ENCODE measurements around the gene BBLN.
"Not testable (repeated sequence)": the region's sequence is repeated elsewhere in the genome, so short reads cannot be mapped to it uniquely, and the experiment has no call there.

Gene BBLN, protein sequence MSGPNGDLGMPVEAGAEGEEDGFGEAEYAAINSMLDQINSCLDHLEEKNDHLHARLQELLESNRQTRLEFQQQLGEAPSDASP

DNA sequence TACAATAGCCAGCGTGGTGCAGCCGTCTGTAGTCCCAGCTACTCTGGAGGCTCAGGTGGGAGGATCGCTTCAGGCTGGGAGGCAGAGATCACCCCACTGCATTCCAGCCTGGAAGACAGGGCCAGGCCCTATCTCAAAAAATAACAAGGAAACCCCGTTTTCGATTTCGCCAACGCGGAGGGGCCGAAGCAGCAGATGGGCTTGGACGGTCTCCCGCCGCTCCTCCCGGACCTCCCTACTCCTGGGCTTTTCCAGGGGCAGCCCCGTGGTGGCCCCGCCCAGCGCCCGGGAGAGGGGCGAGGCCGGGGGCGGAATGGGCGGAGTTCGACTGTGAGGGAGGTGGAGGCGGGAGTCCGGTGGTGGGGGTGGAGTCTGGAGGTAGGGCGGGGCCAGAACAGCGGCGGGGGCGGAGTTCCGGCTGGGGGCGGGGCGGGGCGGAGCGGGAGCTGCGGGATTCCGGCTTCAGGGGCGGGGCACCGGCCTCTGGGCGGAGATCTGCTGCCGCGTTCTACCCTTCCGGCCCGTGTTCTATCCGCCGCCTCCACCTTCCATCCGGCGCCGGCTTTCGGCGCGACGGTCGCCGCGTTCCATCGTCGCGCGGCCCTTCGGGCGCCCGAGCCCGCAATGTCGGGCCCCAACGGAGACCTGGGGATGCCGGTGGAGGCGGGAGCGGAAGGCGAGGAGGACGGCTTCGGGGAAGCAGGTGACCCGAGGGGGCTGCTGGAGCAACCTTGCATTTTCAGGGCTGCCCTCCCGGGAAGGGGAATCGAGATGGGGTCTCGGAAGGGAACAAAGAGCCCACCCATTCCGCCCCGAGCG lies at the start of gene BBLN:
TSS of gene BBLN (plus strand) at position 482 of the 819 bp plus-strand sequence. CDS start at position 625, 143 bp downstream.
- peak; percentile 89 for DNase-seq (ENCODE audit: low read depth)

GRCh38 chr9:128111726-128112125 lies 48.3 kb upstream of the BBLN start:
- not testable (repeated sequence) for DNase-seq (ENCODE audit: low read depth)

DNA sequence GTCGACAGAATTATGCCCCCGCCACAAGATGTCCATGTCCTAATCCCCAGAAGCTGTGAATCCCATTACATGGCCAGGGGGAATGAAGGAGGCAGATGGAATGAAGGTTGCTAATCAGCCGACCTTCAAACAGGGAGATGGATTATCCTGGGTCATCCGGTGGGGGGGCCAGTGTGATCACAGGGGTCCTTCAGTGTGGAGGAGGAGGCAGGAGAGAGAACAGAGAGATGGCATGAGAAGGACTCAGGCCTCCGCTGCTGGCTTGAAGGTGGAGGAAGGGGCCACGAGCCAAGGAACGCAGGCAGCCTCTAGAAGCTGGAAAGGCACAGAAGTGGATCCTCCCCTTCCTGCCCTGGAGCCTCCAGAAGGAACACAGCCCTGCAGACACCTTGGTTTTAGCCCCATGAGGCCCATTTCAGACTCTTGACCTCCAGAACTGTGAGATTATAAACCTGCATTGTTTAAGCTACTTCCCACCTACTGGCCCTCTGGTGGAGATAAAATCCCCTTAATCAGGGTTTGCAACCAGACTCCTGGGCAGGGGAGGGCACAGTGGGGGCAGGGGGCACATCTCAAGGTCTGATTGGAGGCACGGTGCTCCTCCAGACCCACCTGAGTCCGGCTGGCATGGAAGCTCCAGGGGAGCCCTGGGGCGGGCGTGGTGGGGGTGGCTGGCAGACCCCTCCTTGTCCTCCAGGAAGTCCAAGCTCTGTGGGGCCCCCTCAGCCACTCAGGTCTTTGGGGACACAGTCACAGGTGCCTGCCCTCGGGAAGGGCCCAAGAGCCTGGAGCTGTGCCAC lies 46.3 kb upstream of the BBLN start:
- DNase-seq (ENCODE audit: low read depth): no peak

DNA sequence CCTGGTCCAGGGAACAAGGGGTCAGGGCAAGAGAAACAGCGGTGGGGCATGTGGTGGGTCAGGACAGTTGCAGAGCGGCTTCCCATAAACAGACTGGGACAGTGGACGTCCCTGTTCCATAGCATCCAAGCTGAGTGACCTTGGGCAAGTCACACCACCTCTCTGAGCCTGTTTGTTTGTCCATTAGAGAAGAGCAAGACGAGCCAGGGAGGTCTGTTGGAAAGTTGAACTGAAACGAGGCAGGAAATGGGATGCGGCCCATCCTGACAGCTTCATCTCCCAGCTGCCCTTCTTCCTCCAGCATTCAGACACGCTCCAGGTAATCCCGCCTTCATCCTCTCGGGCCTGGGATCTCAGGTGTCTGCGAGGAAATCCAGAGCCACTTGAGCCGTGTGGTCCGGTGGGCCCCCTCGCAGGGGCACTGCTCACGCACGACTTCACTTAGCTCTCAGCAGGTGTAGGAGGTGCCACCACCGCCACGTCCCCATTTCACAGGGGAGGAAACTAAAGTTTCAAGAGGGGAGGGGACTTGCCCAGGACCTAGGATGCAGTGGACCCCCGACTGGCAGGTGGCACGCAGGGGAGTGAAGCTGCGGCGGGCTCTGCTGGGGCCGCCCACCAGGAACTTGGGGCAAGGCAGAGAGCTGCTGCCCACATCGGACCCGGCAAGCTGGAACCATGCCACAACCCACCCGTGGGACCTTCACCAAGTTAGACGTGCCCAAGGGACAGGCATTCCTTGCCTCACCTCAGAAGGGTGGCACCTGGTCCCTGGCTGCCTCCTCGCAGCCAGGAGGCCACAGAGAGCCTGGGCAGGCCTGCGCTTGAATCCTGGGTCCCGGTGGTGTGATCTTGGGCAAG lies 45.5 kb upstream of the BBLN start:
- no peak for DNase-seq (ENCODE audit: low read depth)

DNA sequence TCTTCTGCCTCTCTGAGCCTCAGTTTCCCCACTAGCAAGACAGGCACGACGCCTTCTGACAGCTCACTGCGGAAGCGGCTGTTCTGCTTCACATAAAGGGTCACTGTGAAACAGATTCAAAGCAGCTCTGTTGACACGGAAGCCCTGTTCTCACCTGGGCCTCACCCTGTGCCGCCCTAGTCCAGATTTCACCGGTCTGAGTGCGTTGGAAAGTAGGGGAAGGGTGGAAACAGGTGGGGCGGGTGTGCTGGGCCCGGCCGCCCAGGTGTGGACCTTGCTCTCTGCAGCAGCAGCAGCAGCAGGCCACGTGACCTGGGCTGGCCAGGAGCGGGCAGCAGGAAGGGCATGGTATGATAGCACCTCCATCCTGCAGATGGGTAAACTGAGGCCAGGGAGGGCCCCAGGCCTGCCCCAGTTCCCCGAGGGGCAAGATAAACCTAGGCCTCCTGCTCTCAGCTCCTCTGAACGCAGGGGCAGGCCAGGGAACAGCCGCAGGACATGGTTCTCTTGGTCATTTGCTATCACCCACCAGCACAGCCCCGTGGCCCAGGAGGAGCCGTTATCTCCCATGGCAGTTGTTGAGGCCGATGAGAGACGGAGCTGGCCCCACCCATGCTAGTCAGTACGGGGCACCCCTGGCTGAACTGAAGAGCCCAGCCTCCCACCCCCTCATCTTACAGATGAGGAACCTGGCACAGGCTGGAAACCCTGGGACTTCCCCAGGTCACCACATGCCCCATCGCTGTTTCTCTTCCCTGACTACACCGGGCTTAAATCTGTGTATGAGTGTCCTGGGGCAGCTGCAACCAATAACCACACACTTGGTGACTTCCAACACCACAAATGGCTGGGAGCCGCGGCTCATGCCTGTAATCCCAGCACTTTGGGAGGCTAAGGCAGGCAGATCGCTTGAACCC lies 44.6 kb upstream of the BBLN start:
- no peak for DNase-seq (ENCODE audit: low read depth)

- DNase-seq (ENCODE audit: low read depth): no peak
These were observed 43.7 kb upstream of the BBLN start for GRCh38 chr9:128116104-128117083.

GRCh38 chr9:128117613-128118471 lies 42.2 kb upstream of the BBLN start:
- peak; percentile 95 for DNase-seq (ENCODE audit: low read depth)

- DNase-seq (ENCODE audit: low read depth): no peak
These were observed 41.6 kb upstream of the BBLN start for GRCh38 chr9:128118472-128118857.

- DNase-seq (ENCODE audit: low read depth): no peak
These were observed 40.9 kb upstream of the BBLN start for GRCh38 chr9:128118971-128119665.

GRCh38 chr9:128120061-128120740 lies 39.9 kb upstream of the BBLN start:
- no peak for DNase-seq (ENCODE audit: low read depth)

GRCh38 chr9:128120741-128121465 lies 39.2 kb upstream of the BBLN start:
- DNase-seq (ENCODE audit: low read depth): no peak

DNA sequence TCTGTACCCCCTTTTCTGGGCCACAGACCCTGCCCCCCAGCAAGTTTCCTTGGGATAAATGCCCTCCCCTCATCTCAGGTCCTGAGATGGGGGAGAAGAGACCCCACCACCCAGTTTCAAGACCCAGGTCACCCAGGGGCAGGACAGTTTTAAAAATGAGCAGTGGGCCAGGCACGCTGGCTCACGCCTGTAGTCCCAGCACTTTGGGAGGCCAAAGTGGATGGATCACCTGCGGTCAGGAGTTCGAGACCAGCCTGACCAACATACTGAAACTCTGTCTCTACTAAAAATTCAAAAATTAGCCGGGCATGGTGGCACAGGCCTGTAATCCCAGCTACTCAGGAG lies 38.6 kb upstream of the BBLN start:
- no peak for DNase-seq (ENCODE audit: low read depth)

DNA sequence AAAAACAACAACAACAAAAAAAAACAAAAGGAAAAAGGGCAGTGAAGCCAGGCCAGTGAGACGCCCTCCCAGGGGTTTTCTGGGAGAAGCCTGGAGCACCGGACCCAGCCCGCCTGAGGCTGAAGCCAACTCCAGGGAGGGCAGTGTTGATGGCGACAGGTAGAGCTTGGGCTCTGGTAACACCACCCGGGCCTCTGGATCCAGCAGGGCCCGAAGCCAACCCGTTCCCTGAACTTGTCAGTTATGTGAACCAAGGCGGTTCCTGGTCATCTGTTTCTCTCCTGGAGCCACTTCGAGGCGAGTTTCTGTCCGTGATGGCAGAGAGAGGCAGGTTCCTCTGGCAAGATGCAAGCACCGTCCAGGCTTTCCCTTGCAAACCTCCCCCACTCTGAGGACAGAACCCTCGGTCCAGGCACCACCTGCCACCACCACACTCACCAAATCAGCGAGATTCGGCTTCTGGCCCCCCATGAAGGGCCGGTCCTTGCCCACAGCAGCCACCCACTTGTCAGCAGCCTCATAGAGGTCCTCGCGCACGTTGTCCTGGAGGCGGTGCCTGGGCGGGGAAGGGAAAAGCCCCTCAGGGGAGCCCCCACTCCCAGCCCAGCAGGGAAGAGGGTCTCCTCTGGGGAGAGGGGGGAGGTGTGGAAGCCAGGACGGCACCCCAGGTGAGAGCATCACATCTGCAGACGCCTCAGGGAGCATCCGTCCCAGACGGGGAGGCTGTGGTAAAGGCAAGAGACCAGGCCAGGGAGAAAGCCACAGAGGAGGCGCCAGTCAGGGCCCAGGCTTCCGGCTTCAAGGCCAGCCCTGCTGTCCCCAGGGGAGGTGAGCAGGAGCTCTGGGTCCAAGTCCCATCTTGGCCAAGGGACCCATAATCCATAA lies 37.9 kb upstream of the BBLN start:
- no peak for DNase-seq (ENCODE audit: low read depth)

DNA sequence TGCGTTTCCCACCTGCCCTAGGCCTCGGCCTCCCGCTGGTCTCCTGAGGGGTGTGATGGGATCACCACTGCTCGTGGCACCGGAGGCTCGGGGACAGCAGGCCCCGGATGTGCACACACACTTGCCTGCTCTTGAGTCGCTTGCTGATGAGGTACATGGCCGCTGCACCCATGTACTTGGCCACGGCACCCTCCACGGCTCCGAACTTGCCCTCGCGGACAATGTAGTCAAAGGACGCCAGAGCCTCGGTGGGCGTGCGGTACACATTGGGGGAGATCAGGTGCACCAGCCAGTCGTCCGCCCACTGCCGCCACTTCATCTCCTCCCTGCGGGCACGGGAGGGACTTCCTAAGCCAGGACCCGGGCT lies 37.3 kb upstream of the BBLN start:
- DNase-seq (ENCODE audit: low read depth): no peak

DNA sequence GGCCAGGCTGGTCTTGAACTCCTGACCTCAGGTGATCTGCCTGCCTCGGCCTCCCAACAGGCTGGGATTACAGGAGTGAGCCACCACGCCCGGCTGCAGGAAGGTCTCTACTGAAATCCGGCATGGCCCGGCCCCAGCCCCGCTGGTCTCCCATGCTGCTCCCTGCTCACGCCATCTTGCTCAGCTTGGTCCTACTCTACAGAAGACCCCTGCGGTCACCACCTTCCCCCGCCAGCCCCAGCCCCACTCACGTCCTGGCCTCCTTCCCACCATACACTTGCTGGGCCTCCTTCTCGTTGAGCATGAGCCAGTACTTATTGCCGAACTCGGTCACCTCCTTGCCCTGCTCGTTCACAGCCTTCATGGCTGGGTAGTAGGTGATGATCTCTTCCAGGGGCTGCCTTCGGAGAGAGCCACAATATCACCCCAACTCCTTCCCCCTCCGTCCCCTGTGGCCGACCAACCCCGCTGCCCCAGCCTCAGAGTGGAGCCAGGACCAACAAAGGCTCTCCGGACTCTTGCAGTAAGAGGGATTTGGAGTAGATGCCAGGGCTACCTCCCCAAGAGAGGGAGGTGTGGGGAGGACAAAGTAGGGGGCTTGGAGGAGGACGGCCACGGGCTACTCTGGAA lies 36.5 kb upstream of the BBLN start:
- DNase-seq (ENCODE audit: low read depth): no peak

DNA sequence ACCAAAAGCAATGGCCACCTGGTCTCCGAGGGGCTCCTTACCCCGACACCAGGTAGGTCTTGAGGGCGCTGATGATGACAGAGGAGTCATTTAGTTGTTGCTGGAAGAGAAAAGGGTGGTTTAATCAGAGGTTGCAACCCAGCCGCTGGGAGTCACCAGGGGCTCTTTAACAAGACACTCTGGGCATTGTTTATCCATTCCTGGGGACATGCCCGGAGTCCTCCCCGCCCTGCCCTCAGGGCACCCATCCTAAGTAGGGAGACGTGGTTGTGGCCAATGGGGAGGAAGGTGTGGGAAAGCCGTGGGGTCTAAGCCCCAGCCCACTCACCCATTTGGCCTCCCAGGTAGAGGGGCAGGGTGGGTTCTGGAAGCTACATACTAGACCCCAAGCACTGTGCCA lies 35.6 kb upstream of the BBLN start:
- DNase-seq (ENCODE audit: low read depth): no peak
